ENCODE results near the gene PPP3CB. TPM values are rescaled to one million over a fixed set of nuclear protein-coding genes. Genes with fewer than 3 reads are reported as not detected.

PPP3CB gene
- polyA plus RNA-seq, 3 donors = 4.8 to 18.9 (median 6.5) TPM

GRCh38 chr10:73410897-73411296, 84.9 kb downstream of the PPP3CB start:
- no peak for DNase-seq
- Mint-ChIP-seq H3K4me1 (peaks cover 47% of the 10 kb centered on the region), H3K9me3 (peaks cover 0 to 5% (median 0%) of the 10 kb centered on the region in 7 donors), H3K27me3 (ENCODE audit: low read depth in 3 of 3) (peaks cover 3 to 16% (median 5%) of the 10 kb centered on the region in 3 donors), H3K36me3 (peaks cover 17 to 30% of the 10 kb centered on the region in 2 donors), H3K4me3 (no peak overlapping the region), H3K27ac (no peak overlapping the region)
- intact Hi-C loops (cut with micrococcal nuclease) = loop anchor here (5.0 to 10.0 kb wide), 2 partner anchors 164 to 166 kb away; partner anchors contain the start of gene DNAJC9 (in 2 of the 2)
- peaks cover 4 to 10% of the 10 kb centered on the region in 2 donors for H3K27me3 ChIP-seq (ENCODE audit: control insufficient read depth in 2 of 2, insufficient read depth in 2 of 2, low read length in 2 of 2)
- peaks cover 18 to 24% of the 10 kb centered on the region in 2 donors for H3K4me1 ChIP-seq (ENCODE audit: control insufficient read depth in 1 of 2, insufficient read depth in 2 of 2, low read length in 2 of 2)
- TF ChIP-seq CTCF (IDR thresholded peaks at IDR 0.05) = no peak
- no peak overlapping the region for H3K4me3 ChIP-seq (replicated peaks in 1 of 3; ENCODE audit: low read depth in 2 of 3, low read length in 3 of 3)
- no peak overlapping the region for H3K27ac ChIP-seq (ENCODE audit: low read depth in 1 of 2, low read length in 2 of 2)
- no peak overlapping the region for H3K4me2 ChIP-seq (replicated peaks; ENCODE audit: extremely low read depth, low read length, poor library complexity, severe bottlenecking)
- no peak overlapping the region for H2AFZ ChIP-seq (ENCODE audit: insufficient read depth, low read depth, low read length, poor library complexity, severe bottlenecking)
- WGBS (ENCODE audit: insufficient coverage) = no CpG with 5 or more reads among the region's 1 CpG
- peaks cover 77% of the 10 kb centered on the region for H3K79me2 ChIP-seq (ENCODE audit: insufficient read depth, low read length)
- peaks cover 64% of the 10 kb centered on the region for H4K20me1 ChIP-seq (ENCODE audit: insufficient read depth, low read length)
- peaks cover 12 to 21% of the 10 kb centered on the region in 2 donors for H3K36me3 ChIP-seq (replicated peaks in 1 of 2; ENCODE audit: control insufficient read depth in 1 of 2, insufficient read depth in 2 of 2, low read length in 2 of 2)
- no peak overlapping the region for H3K9ac ChIP-seq (ENCODE audit: insufficient read depth, low read length, poor library complexity, severe bottlenecking)
- no peaks in the 10 kb centered on the region for H3K9me3 ChIP-seq (replicated peaks in 1 of 2; ENCODE audit: control insufficient read depth in 1 of 2, insufficient read depth in 1 of 2, low read length in 2 of 2)

- Histone ChIP-seq H3K9me3 (replicated peaks in 1 of 2; ENCODE audit: control insufficient read depth in 1 of 2, insufficient read depth in 1 of 2, low read length in 2 of 2) (no peaks in the 10 kb centered on the region), H2AFZ (ENCODE audit: insufficient read depth, low read depth, low read length, poor library complexity, severe bottlenecking) (no peak overlapping the region), H3K27ac (ENCODE audit: low read depth in 1 of 2, low read length in 2 of 2) (no peak overlapping the region), H3K4me2 (replicated peaks; ENCODE audit: extremely low read depth, low read length, poor library complexity, severe bottlenecking) (no peak overlapping the region), H3K4me1 (ENCODE audit: control insufficient read depth in 1 of 2, insufficient read depth in 2 of 2, low read length in 2 of 2) (peaks cover 11 to 16% of the 10 kb centered on the region in 2 donors), H3K79me2 (ENCODE audit: insufficient read depth, low read length) (peaks cover 96% of the 10 kb centered on the region), H3K4me3 (replicated peaks in 1 of 3; ENCODE audit: low read depth in 2 of 3, low read length in 3 of 3) (no peak overlapping the region), H3K9ac (ENCODE audit: insufficient read depth, low read length, poor library complexity, severe bottlenecking) (no peak overlapping the region), H3K27me3 (ENCODE audit: control insufficient read depth in 2 of 2, insufficient read depth in 2 of 2, low read length in 2 of 2) (no peaks in the 10 kb centered on the region), H3K36me3 (replicated peaks in 1 of 2; ENCODE audit: control insufficient read depth in 1 of 2, insufficient read depth in 2 of 2, low read length in 2 of 2) (peaks cover 12 to 23% of the 10 kb centered on the region in 2 donors), H4K20me1 (ENCODE audit: insufficient read depth, low read length) (peaks cover 82% of the 10 kb centered on the region)
- H3K9me3 Mint-ChIP-seq = peaks cover 0 to 2% (median 0%) of the 10 kb centered on the region in 7 donors
- H3K4me3 Mint-ChIP-seq = no peak overlapping the region
- no CpG with 5 or more reads among the region's 4 CpGs for WGBS (ENCODE audit: insufficient coverage)
- H3K27ac Mint-ChIP-seq = peak overlapping the region in 1 of 7 donors; percentile 1
- peaks cover 17 to 30% of the 10 kb centered on the region in 2 donors for H3K36me3 Mint-ChIP-seq
- no peak for DNase-seq
- H3K27me3 Mint-ChIP-seq (ENCODE audit: low read depth in 3 of 3) = no peaks in the 10 kb centered on the region
- peaks cover 39% of the 10 kb centered on the region for H3K4me1 Mint-ChIP-seq
- intact Hi-C loops (cut with micrococcal nuclease) = no loop called here
- TF ChIP-seq CTCF (IDR thresholded peaks at IDR 0.05) = no peak
These were observed 86.8 kb downstream of the PPP3CB start for GRCh38 chr10:73408978-73409521.

Data from CD14-positive monocyte (primary cell).